Fibroblast of skin of abdomen (primary cell): ENCODE data around the gene EIF2B5.
A peak's percentile ranks its signal among the peaks of the same experiment; 100 is the strongest.

Source experiments
- DNase-seq: peaks from one replicate; pipeline ENCODE4 v3.0.0-alpha.2; 2013

The EIF2B5 gene

DNA sequence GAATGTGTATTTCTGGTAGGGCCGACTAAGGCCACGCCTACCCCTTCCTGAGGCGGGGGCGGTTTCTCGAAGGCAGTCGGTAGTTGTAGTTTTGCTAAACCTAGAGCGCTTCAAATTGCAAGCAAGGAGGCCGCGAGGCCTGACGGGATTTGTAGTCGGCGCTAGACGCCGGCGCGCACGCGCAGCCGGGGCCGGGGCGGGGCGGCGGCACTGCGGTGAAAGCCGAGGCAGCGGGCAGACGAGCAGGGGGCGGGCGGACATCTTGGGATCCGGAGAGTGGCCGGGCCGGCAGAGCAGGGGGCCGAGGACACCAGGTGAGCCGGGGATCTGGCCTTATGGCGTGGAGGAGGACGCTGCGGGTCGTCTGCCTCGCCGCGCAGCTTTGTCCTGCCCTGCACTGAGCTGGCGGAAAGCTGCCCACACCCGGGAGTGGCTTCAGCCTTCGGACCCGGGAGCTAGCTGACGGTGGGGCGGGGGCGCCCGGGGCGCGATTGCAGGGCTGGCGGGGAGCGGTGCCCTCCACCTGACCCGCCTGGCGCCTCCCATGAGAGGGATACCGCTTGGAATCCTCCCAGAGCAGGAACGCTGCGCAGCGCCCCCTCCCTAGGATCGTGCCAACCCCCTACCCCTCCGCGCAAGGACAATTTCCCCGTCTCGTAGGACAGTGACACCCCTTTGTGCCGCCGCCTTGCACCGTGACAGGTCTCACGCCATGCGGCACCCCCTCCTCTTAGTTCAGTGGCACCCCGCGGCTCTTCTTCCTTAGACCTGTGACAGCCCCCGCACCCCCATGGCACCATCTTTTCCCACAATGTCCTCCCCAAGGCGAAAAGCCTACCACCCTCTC lies 39.7 kb downstream of the EIF2B5 start, which contains the start of gene AP2M1:
TSS of gene AP2M1 (plus strand) at position 210 of the 847 bp plus-strand sequence. CDS start 2,139 bp downstream, outside the sequence.
- DNase-seq = peak; percentile 100

DNA sequence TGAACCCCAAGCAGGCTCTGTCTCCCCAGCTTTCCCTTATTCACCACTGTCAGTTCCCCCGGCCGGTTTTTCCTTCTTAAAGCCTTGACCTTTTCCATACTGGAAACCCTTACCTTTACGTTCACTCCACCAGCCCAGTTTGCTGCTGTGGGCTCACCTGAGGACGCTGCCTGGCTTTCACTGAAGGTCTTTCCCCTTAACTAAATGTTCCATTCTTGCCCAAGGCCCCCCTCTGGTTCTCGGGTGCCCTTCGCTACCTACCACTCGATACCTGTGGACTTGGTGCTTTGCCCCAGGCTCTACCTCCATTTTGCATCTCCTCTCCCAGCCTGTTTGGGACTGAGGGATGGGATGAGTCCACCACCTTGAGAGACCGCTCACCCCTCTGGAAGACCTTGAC lies 40.3 kb downstream of the EIF2B5 start:
- no peak for DNase-seq

DNA sequence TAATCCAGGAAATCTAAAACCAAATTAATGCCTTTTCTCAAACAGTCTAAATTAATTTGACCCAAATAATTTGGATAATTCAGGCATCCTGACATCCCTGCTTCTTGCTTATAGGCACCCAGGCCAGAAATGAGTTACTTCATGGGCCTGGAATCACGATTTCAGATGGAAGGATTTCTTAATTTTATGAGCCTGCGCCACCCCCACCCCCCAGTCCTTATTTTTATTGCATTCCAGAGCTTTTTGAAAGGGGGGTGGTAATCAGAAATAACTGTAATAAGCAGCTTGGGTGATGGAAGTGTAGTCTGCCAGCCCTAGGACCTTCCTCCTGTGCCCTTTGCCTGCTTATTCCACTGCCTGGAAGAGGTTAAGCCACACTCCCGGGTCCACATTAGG lies 40.8 kb downstream of the EIF2B5 start:
- DNase-seq = peak; percentile 24

DNA sequence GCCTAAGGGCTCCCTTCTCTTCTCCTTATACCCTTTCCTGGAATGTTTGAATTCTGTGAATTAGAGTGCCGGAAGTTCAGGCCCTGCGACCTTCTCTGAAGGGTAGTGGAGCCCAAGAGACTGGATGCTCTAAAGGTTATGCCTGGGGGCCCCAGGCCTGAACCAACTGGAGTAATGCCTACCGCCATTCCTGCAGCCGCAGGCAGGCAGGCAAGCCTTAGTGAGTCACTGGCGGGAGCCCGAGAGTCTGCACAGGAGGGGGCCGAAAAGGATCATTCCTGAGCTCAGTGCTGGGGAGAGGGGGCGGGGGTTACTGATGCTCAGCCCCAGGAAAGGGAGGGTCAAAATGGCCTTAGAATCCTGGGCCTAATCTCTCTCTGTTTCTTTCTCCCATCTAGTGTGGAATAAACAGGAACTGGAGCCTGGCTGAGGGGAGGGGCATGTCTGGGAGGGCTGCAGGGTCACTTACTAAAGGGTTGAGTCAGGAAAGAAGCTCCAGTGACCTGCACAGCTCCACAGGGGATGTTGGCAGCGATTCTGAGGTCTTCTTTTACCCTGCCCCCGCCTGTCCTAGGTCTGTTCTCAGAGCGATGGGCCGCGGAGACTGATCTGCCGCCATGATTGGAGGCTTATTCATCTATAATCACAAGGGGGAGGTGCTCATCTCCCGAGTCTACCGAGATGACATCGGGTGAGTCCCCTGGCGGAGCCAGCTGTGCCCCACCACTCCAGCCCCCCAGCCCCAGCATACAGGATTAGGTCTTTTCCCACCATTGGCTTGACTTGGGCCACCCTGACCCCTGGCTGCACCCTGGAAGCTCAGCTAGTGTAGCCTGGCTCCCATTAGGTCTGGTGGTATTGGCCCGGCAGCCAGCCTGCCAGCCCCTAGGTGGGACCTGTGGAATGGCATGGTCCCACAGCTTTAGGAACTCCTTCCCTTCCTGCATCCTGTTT lies 41.5 kb downstream of the EIF2B5 start:
- DNase-seq = peak; percentile 96

DNA sequence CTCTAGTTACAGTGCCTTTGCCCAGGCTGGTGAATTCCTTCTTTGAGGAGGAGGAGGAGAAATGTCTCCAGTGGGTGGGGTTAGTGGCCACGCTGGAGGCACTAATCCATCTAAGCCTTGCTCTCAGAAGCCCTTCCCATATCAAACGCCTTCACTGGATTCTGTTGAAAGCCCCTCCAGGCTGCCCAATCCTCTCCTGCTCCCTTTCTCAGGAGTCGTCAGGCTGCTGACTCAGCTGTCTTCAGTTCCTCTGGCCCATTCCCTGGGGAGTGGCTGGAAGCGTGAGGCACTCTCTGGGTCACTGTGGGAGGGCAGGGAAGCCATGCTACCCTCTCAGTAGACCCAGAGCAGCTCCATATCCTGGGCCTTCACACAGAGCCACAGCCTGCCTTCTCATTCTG lies 42.2 kb downstream of the EIF2B5 start:
- peak; percentile 45 for DNase-seq

DNA sequence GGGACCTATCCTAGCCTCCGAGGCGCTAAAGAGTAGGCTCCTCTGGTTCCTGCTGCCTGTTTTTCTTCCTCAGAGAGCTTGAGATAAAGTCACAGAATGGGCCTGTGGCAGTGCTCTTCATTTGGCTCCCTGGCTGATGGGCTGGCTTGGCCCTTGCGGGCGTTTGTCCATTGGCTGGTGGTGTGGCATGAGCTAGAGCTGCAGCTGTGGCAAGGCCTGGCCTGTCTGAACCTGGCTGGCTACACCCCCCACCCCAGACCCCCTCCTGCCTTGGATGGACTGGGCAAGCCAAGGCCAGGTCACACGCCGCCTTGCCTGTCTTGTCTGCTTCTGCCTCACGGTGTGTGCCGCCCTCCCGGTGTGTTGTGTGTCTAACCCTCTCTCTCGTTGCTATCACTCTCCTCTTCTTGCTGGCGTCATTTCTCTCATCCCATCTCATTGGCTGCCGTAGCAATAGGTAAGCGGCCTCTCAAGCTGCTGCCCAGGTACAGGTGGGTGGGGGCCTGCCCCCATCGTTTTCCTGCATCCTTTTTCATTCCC lies 42.7 kb downstream of the EIF2B5 start:
- DNase-seq = no peak

DNA sequence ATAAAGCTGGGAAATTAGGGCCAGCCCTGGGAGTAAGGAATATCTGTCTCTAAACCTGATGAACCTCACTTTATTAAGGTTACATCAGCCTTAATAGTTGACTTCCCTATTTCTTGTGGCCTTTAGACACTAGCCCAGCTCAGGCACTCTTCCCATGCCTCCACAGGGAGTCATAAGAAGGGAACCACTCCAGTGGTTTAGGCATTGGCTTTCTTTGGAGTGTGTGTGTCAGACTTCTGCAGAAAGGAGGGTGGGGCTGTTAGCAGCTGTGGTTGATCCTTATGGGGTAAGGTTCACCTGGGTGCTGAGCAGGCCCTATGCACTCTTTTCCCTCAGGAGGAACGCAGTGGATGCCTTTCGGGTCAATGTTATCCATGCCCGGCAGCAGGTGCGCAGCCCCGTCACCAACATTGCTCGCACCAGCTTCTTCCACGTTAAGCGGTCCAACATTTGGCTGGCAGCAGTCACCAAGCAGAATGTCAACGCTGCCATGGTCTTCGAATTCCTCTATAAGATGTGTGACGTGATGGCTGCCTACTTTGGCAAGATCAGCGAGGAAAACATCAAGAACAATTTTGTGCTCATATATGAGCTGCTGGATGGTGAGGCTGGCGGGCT lies 43.5 kb downstream of the EIF2B5 start:
- DNase-seq = no peak

DNA sequence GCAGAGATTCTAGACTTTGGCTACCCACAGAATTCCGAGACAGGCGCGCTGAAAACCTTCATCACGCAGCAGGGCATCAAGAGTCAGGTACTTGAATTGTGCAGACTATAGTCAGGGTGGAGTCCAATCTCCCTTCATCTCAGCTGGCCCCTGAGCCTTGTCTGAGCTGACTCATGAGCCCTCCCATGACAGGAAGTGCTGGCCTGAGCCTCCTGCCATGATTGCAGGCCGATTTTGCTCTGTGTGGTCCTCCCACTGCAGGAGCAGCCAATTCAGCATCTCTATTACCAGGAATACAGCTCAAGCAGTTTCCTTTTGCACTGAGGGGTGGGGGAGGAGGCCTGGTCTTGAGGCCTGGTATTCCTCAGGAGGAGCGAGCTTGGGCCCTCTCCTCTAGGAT lies 45.0 kb downstream of the EIF2B5 start:
- no peak for DNase-seq

DNA sequence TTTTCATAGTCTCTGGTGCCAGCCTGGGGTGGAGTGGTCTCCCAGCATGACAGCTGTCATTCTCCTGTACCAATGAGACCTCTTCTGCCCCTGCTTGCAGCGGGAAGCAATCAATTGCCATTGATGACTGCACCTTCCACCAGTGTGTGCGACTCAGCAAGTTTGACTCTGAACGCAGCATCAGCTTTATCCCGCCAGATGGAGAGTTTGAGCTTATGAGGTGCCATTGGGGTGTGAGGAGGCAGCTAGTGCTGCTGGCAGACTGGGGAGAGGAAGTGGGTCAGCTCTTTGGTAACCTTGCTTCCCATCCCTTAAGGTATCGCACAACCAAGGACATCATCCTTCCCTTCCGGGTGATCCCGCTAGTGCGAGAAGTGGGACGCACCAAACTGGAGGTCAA lies 46.4 kb downstream of the EIF2B5 start:
- DNase-seq = no peak

DNA sequence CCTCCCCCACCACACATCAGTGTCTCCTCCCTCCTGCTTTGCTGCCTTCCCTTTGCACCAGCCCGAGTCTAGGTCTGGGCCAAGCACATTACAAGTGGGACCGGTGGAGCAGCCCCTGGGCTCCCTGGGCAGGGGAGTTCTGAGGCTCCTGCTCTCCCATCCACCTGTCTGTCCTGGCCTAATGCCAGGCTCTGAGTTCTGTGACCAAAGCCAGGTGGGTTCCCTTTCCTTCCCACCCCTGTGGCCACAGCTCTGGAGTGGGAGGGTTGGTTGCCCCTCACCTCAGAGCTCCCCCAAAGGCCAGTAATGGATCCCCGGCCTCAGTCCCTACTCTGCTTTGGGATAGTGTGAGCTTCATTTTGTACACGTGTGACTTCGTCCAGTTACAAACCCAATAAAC lies 48.5 kb downstream of the EIF2B5 start:
- DNase-seq = no peak

DNA sequence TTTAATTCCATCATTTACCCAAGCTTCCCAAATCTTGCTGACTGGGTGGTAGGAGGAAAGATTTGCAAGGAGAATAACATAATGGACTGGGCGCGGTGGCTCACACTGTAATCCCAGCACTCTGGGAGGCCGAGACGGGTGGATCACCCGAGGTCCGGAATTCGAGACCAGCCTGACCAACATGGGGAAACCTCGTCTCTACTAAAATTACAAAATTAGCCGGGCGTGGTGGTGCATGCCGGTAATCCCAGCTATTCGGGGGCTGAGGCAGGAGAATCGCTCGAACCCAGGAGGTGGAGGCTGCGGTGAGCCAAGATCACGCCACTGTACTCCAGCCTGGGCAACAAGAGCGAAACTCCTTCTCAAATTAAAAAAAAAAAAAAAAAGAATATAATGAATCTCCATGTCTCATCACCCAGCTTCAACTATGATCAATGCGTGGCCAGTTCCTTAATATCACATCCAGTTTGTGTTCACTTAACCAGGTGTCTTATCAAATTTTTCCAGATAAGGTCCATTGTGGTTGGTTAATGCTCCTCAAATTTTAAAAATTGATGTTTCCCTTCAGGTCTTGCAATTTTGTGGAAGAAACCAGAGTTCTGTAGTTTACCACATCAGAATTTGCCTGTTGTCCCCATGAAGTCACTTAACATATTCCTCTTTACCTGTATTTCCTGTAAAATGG lies 49.5 kb downstream of the EIF2B5 start:
- no peak for DNase-seq

DNA sequence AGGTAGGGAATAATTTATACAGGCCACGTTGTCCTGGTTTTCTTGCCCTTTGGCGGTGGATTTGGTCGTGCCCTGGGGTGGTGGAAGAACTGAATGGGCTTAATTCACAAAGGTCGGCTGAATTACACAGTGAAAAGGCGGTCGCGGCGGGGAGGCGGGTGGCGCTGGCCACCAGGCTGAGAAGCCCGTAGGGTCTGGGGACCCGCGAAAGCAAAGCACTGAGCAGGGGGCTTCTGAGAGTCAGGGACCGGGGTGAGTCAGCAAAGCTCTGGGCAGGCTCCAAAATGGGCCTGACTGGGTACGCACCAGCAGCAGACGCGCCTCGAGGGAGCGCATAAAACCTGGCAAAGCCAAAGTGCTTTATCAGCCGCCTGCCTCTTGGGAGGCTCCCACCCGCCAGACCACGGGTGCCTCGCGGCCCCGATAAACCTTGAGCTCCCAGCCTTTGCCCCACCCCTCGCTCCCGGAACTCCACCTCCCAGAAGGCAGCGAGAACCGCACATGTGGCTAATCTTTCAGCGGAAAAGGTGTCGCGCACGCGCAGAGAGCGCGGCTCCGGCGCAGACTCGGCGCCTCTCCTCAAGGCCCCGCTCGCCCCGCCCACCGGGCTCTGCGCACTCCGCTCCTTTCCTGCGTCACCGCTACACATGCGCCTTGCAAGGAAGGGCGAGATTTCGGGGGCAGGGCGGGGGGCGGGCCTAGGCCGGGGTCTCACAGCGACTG lies 50.5 kb downstream of the EIF2B5 start:
- DNase-seq = peak; percentile 99

DNA sequence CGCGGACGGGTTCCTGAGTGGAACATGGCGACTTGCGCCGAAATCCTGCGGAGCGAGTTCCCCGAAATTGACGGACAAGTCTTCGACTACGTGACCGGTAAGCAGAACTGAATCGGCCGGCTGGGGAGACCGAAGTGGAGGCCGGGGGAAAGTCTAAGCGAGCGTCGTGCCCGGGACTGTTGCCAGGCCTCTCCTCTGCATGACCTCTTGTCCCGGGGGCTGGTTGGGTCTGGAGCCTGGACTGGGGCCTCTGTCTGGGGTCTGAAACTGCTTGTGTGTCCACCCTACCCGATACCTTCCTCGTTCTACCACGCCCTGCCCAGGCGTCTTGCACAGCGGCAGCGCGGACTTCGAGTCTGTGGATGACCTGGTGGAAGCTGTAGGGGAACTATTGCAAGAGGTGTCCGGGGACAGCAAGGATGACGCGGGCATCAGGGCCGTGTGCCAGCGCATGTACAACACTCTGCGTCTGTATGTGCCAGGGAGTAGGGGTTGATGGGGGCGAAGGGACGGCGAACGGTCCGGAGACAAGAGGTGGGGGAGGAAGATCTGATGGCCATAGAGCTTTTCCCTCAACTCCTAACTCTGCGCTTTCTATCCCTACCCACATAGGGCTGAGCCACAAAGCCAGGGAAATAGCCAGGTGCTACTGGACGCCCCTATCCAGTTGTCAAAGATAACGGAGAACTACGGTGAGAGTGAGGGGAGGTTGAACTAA lies 51.2 kb downstream of the EIF2B5 start, which contains the start of gene ABCF3:
TSS of gene ABCF3 (plus strand) at position 16 of the 718 bp plus-strand sequence. CDS start at position 25, 9 bp downstream.
- peak; percentile 26 for DNase-seq

DNA sequence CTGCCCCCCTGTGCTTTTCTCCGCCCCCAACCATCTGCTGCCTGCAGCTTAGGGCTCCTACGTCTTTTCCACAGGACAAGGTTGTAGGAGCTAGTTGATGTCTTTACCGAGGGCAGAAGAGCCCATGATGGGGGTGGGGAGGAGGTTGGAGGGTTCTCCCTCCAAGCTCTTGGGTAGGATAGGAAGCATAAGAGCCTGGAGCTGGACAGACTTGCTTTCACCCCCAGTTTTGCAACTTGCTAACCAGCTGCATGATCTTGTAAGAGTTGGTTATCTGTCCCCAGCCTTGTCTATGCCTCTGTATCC lies 51.7 kb downstream of the EIF2B5 start:
- DNase-seq = no peak

DNA sequence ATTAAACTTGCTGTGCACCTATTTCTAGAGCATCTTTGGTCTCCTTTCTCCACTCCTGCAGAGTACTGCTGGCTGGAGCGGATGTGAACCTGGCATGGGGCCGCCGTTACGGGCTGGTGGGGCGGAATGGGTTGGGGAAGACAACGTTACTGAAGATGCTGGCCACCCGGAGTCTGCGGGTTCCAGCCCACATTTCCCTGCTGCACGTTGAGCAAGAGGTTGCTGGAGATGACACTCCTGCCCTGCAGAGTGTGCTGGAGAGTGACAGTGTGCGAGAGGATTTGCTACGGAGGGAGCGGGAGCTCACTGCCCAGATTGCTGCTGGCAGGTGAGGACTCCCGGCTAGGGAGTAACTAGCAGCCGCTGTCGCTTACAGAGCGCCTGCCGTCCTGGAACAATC lies 52.9 kb downstream of the EIF2B5 start:
- no peak for DNase-seq

DNA sequence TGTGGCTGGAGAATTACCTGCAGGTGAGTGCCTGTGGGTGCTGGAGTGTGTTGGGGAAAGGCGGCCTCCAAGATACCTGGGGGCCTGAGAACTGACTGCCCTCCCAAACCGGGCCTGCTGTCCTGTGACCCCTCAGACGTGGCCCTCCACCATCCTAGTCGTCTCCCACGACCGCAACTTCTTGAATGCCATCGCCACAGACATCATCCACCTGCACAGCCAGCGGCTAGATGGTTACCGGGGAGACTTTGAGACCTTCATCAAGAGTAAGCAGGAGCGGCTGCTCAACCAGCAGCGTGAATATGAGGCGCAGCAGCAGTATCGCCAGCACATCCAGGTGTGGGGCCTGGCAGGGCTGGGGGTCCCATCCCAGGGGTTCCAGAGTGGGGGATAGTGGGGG lies 54.3 kb downstream of the EIF2B5 start:
- DNase-seq = no peak

DNA sequence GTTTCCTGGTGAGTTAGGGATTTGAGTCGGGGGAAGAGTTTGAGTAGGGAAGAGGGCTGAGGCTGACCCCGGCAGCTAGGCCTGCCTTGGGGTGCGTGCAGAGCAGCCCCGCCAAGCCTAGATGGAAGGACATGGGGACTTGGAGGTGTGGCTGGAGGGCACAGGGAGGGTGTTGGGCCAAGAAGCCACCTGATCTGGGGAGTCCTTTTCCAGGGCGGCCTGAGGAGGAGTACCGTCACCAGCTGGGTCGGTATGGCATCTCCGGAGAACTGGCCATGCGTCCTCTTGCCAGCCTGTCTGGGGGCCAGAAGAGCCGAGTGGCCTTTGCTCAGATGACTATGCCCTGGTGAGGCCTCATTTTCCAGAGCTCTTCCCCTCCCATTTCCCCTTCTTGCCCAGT lies 57.7 kb downstream of the EIF2B5 start:
- DNase-seq = no peak

DNA sequence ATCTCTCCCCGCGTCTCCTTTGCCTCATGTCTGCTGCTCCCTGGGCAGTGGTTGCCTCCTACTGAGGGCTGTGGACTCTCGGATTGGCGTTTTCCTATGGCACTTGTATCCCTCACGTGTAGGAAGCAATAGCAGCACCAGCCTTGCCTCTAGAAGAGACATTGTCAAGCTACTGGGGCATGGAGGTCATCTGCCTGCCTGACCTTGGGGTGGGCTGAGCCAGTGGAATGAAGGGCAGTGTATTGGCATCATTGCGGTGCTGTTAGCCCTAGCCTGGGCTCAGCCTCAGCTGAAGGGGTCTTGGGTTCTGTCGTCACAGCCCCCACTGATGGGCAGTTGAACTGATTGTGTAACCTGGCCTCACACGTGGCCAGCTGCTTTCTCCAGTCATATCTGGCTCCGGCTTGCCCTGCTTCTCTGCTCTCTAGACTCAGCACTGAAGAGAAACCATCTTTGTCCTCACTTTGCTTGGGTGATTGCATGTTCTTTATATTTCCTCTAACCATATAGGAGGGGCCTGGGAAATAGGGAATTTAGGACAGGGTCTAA lies 58.9 kb downstream of the EIF2B5 start:
- no peak for DNase-seq
